HG02943 (cell line): ENCODE data around the gene TLR8.
"Not testable (repeated sequence)": the region's sequence is repeated elsewhere in the genome, so short reads cannot be mapped to it uniquely, and the experiment has no call there.

Experiments used
- ATAC-seq: cut with Tn5 transposase; IDR thresholded peaks from one replicate; pipeline ENCODE4 v1.9.1; 2021; ENCODE audit warnings: mild to moderate bottlenecking, low read depth, moderate library complexity; ENCODE audit not compliant: unreplicated experiment

The TLR8 gene

GRCh38 chrX:12895866-12896265 is 10.6 kb upstream of the TLR8 start:
- ATAC-seq = no peak

DNA sequence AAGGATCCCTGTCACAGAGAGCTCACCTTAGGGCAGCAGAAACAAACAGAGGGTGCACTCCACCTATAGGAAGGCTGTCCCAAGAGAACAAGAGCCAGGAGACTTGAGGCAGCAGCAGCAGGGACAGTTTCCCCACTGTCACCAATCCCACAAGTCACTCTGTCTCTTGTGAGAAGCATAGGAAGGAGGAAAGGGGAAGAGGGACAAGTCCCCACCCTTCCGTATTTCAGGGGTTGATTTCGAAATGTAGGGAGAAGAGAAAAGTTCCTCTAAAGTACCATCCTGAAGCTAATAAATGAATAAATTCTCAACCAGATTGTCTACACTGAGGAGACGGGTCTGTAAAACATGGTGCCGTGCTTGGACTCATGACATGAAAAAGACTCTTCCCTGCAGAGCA is 9.5 kb upstream of the TLR8 start:
- no peak for ATAC-seq

GRCh38 chrX:12898073-12898472 is 8.3 kb upstream of the TLR8 start:
- no peak for ATAC-seq

DNA sequence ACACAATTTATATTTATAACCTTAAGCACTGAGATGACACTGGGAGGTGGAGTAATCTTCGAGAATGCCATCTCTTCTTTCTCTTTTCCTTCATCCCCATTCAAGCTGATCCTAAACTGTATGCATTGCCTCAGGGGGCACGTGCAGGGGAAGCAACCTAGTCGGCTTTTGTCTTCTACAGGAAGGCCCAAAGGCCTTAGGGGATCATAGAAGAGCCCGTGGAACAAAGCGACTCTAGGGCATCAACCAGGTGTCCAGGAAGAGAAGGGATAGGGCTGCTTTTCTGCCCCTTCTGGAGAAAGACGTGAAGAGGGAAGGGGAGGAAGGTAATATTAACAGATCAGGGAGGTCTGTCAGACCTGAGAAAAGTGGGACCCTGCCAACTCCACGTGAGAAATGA is 6.9 kb upstream of the TLR8 start:
- no peak for ATAC-seq

DNA sequence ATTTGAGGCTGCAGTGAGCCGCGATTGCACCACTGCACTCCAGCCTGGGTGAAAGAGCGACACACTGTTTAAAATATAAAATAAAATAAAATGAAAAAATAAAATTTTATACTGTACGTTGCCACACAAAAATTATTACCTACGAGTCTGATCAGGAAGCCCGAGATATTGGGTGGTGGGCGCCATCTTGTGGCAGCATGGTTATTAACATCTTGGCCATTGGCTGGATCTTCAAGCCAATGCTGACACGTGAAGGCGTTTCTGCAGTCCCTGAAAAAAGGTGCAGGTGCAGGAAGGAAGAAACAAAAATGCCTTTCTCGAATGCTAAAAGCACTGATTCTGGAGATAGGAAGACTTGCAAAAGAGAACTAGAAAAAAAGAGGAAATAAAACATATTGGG is 4.9 kb upstream of the TLR8 start:
- ATAC-seq = peak; percentile 66

GRCh38 chrX:12903646-12904045 is 2.8 kb upstream of the TLR8 start:
- ATAC-seq = no peak

- ATAC-seq = no peak
These were observed 4.2 kb downstream of the TLR8 start for GRCh38 chrX:12910423-12911121.

DNA sequence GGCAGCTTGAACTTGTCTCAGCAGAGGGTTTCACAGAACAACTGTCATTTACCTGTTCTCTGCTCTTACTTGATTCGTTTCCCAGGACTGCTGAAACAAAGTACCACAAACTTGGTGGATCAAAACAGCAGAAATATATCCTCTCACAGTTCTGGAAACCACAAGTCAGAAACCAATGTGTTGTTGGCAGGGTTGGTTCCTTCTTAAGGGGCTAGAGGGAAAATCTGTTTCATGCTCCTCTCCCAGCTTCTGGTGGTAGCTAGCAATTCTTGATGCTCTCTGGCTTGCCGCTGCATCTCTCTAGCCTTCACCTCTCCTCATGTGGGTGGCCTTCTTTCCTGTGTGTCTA is 4.7 kb downstream of the TLR8 start:
- no peak for ATAC-seq

DNA sequence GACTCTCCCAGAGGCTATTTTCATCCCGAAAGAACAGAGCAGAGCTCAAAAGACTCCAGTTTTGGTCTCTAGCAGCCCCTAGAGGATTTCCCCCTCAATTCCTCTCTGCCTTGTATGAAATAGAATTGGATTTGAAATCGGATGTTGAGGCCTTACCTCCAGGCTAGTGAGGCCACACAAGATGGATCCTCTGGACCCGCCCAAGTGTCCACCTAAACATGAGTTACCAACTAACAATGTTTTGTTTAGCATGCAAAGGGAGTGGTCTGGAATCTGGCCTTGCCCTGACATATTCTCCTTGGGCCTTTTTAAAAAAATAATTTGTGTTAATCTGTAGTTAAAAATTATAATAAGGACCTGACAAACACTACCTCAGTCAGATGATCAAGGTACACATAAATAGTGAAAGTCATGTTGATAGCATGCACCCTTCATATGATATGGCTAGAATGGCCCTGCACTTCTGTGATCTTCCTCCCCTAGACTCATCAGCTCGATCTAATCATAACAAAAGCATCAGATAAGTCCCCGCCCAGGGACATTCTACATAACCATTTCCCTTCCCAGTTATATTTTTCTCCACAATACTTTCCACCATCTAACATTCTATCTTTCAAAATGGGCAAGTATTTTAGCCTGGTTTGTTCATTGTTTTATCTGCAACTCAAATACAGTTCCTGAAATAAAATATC is 6.5 kb downstream of the TLR8 start:
- ATAC-seq = no peak

- no peak for ATAC-seq
These were observed 11.3 kb downstream of the TLR8 start for GRCh38 chrX:12917753-12918152.

DNA sequence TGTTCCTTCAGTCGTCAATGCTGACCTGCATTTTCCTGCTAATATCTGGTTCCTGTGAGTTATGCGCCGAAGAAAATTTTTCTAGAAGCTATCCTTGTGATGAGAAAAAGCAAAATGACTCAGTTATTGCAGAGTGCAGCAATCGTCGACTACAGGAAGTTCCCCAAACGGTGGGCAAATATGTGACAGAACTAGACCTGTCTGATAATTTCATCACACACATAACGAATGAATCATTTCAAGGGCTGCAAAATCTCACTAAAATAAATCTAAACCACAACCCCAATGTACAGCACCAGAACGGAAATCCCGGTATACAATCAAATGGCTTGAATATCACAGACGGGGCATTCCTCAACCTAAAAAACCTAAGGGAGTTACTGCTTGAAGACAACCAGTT is 12.6 kb downstream of the TLR8 start:
- ATAC-seq = no peak

- no peak for ATAC-seq
These were observed 13.2 kb downstream of the TLR8 start for GRCh38 chrX:12919620-12920019.

GRCh38 chrX:12920990-12921389 is 14.6 kb downstream of the TLR8 start:
- no peak for ATAC-seq

GRCh38 chrX:12921886-12922598 is 15.6 kb downstream of the TLR8 start:
- ATAC-seq = no peak

DNA sequence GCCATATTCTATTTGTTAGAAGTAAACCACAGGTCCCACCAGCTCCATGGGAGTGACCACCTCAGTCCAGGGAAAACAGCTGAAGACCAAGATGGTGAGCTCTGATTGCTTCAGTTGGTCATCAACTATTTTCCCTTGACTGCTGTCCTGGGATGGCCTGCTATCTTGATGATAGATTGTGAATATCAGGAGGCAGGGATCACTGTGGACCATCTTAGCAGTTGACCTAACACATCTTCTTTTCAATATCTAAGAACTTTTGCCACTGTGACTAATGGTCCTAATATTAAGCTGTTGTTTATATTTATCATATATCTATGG is 16.1 kb downstream of the TLR8 start:
- ATAC-seq = no peak

- ATAC-seq = no peak
These were observed 23.3 kb downstream of the TLR8 start for GRCh38 chrX:12929701-12930100.

DNA sequence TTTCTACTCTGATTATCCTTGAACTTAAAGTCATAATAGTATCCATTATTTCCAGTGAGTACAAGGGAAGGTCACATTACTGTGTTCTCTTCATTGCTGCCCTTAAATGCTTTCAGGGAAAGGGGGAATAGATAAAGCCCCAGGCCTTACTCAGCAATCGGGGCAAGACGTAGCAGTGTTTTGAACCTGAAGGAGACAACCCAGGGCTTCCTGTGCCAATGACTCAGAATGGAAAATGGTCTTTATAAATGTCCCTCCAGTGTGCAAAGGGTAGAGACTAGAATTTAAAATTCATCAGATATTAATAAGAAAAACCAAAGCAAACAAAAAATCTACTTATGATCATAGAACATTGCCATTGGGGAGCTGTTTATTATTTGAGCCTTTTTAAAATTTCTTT is 23.7 kb downstream of the TLR8 start:
- no peak for ATAC-seq

DNA sequence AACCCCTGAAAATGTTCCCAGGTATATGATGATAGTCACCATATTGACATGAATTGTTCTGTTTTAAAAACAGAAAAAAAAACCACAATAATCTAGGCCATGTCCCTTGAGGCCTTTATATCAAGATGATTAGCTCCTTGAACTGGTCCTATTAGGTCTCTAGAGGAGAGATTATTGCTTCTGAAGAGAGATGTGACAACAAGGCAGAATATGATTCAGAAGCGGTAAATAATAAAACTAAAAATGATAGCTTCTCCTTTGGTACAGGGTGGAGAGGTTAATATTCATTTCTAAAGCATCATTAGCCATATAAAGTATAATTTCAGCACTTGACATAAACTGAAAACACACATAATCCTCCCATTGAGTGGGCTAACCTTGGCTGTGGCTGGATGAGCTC is 25.8 kb downstream of the TLR8 start:
- no peak for ATAC-seq

GRCh38 chrX:12934850-12935249 is 28.4 kb downstream of the TLR8 start:
- no peak for ATAC-seq

- ATAC-seq = no peak
These were observed 30.5 kb downstream of the TLR8 start for GRCh38 chrX:12936947-12937346.

GRCh38 chrX:12940471-12940870 is 34.1 kb downstream of the TLR8 start:
- ATAC-seq = not testable (repeated sequence)

GRCh38 chrX:12943592-12943991 is 37.2 kb downstream of the TLR8 start:
- ATAC-seq = not testable (repeated sequence)
